Skeletal muscle cell (primary cell): ENCODE measurements around the gene RARA.

Source experiments
- DNase-seq: peaks from one replicate; pipeline ENCODE4 v3.0.0-alpha.2; 2010; ENCODE audit warnings: low read depth
- H3K4me3 ChIP-seq: 2 replicates; pipeline ENCODE4 v1.5.1; 2011; ENCODE audit warnings: low read depth, mild to moderate bottlenecking, control low read depth, low read length, moderate library complexity

RARA gene

GRCh38 chr17:40313668-40314583 lies 4.9 kb downstream of the RARA start:
- H3K4me3 ChIP-seq, result no peak overlapping the region
- DNase-seq, result peak; percentile 67

DNA sequence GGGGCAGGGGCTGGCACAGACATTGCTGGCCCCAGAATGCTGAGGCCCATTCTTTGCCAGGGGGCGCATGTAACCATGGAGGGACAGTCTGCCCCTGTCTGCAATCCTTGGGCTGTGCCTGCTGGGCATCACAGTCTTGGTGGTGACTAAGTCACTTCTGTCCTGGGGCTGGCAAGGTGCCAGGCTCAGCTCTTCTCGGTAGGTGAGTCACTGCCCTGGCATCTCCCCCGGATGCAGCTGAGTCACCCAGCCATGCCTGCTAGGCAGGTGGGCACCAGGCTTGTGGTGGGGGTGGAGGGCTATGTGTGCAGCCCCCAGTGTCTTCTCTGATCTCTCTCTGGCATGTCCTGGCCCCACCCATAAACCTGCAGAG lies 5.6 kb downstream of the RARA start:
- peak; percentile 64 for DNase-seq
- H3K4me3 ChIP-seq, result no peak overlapping the region

DNA sequence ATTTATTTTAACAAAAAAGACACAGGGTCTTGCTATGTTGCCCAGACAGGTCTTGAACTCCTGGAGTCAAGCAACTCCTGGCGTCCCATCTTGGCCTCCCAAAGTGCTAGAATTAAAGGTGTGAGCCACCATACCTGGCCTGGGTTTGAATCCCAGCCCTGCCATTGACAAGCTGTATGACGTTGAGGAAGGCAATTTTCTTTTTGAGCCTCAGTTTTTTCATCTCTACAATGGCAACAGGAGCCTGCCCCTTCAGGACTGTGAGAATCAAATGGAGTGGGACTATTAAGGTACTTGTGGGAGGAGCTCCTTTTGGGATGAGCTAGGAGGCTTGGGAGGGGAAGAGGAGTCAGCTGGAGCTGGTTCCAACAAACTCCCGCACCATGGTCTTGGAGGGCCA lies 6.2 kb downstream of the RARA start:
- H3K4me3 ChIP-seq, result no peak overlapping the region
- DNase-seq, result no peak

DNA sequence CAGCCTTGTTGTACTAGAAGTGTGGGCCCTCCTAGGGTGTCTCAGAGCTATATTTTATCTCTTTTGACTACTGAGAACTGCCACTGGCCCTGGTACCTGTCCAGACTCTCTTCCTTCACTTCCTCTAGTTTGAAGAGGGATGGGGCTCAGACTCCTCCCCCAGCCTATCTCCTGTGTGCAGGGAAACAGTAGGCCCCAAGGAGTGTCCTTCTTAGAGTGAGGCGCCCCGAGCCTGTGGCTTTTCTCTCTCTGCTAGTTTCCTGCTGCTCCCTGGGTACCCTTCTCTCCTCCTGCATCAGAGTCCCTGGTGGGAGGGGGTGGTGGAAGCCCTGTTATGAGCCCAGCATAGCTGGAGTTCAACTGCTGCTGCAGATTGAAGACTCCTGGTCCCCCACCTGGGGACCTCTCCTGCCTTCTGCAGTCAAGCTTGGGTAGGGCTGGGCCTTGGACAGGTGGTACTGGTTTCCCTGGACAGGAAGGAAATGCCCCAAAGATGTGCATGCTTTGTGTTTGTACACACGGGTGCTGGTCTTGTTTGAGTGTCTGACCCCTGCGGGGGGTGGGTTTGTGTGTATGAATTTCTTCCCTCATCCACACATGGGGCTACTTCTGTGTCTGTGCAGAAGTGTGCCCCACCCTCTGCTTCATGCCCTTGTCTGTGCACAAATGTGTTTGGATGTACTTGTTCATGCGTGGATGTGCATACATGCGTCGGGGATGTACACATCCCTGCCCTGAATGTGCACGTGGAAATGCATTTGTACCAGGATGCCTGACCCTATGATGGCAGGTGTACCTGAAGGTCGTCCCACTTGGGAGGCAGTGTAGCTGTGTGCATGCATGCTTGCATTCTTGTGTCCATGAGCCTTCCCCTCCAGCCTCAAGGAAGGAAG lies 6.9 kb downstream of the RARA start:
- DNase-seq, result no peak
- no peak overlapping the region for H3K4me3 ChIP-seq

DNA sequence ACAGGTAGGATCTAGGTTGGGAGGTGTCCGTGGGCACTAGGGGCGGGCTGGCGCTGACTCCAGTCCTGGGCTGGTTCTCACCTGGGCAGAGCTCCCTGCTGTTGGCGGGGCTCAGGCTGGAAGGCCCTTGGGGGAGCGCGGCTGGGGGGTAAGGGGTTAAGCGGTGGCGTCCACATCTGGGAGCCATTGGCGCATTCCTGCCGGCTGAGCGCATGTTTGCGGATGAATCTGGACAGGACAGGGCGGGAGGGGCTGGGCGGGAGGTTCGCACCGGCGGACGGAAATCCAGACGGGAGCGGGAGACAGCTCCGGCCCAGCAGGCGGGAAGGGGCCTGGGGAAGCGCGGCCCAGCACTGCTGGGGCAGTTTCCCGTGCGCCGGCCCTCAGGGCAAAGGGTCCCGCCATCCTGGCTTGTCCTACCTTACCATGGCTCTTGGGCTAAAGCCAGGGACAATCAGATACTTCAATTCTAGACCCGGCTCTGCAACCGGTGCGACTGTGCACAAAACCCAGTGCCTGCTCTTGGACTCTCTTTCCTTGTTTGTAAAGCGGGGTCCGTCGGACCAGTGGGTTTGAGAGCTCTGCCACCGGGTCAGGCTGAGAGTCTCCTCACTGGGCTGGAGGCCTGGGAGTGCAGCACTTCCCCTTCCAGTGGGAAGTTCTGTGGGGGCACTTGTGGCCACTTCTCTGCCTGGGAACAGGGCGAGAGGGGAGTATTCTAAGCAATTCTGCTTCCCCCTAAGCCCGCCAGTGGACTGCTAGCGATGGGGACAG lies 7.8 kb downstream of the RARA start:
- DNase-seq, result peak; percentile 60
- H3K4me3 ChIP-seq, result peak overlapping the region; percentile 21

- H3K4me3 ChIP-seq, result peak overlapping the region; percentile 96
- no peak for DNase-seq
Observed at GRCh38 chr17:40317345-40317873, 8.4 kb downstream of the RARA start.

- DNase-seq, result peak; percentile 92
- H3K4me3 ChIP-seq, result peak overlapping the region; percentile 96
Observed at GRCh38 chr17:40317880-40318829, 9.2 kb downstream of the RARA start.

DNA sequence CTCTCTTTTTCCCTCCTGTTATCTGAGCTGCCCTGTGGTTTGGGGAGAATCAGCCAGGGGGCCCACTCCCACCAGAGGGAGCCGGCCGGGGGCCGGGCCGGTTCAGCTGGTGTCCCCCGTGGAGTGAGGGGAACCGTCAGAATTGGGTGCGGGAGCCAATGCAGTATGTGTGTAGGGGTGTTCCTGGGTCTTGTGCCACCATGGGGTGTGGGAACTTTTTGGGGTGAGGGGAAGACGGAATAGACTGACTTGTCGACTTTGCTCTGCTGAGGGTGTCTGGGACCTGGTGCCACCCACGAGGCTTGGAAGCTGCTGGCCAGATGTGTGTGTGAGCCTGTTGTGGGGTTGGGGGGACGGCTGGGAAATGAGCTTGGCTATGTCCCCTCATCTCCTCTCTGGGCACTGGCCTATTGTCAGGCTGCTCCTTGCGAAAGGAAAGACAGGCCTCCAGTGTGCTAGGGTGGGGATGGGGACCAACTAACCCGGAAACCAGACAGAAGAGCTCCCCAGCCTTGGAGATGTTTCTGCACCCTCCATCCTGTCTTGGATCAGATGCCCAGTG lies 9.9 kb downstream of the RARA start:
- no peak for DNase-seq
- peak overlapping the region; percentile 96 for H3K4me3 ChIP-seq

- no peak for DNase-seq
- peak overlapping the region; percentile 96 for H3K4me3 ChIP-seq
Observed at GRCh38 chr17:40319651-40320540, 10.9 kb downstream of the RARA start.

GRCh38 chr17:40320756-40321523 lies 12.0 kb downstream of the RARA start:
- DNase-seq, result no peak
- peak overlapping the region; percentile 96 for H3K4me3 ChIP-seq

GRCh38 chr17:40321524-40321929 lies 12.5 kb downstream of the RARA start:
- no peak for DNase-seq
- peak overlapping the region; percentile 27 for H3K4me3 ChIP-seq

DNA sequence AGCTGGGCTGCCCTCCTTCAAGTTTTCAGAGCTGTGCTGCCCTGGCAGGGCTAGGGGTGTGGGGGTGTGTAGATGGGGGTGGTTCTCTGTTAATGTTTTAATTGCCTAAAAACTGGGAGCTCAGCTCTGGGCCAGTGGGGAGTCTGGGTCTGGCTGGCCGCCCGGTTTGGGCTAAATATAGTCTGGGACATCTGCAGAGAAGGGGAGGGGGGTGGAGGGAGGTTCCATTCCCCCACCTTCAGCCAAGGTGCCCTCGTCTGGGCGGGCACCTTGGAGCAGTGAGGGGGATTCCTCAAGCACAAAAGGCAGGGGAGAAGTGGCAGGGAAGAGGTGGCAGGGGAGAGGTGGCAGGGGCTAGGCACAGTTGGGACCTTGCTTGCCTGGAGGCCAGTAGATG lies 13.0 kb downstream of the RARA start:
- no peak for DNase-seq
- peak overlapping the region; percentile 27 for H3K4me3 ChIP-seq

- no peak for DNase-seq
- H3K4me3 ChIP-seq, result peak overlapping the region; percentile 27
Observed at GRCh38 chr17:40322358-40323315, 13.7 kb downstream of the RARA start.

DNA sequence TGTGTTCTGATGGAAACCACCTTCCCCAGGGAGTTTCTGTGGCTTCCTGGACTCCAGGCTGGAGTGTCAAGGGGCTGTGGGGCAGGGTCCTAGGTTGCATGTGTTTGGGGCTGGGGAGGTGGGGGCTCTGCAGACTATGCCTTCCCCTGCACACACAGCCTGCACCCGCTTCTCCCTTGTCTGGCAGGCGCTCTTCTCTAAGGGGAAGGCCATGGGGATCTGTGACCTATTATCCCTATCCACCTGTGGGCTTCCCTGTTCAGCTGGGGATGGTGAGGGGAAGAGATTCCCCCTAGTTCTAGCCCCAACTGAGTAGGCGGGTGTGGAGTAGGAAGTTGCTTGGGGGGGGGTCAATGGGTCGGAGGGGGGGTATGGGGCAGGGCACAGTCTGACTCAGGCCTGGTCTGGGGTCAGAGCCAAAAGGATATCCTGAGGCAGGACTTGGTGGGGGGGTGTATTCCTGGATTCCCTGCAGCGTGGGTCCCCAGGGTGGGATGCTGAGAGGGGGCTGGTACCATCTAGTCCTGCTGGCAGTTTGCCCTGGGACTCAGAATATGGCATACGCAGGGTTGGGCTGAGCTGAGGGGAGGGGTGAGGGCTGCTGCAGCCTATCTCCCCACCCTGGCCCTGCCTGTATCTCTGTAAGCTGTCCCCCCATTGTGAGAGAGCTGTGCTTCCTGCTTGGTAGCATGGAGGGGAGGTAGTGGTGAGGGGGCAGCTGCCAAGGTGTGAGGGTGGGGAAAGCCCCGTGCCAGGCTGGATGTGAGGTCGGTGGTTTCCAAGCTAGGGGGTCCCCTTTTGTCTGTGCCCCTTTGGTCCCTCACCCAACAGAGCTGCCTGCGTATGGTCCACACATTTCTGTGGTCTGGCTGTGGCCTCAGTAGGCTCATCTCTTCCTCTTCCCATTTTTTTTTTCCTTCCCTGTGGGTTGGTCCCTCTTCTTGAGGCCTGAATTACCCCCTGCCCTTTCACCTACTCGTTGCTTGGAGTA lies 14.7 kb downstream of the RARA start:
- no peak for DNase-seq
- H3K4me3 ChIP-seq, result no peak overlapping the region
